ENCODE results near the gene WDR48. TPM values are rescaled to one million over a fixed set of nuclear protein-coding genes. Genes with fewer than 3 reads are reported as not detected.

WDR48 gene
- polyA plus RNA-seq, 1 donor from 2014 or later: 111 TPM

DNA sequence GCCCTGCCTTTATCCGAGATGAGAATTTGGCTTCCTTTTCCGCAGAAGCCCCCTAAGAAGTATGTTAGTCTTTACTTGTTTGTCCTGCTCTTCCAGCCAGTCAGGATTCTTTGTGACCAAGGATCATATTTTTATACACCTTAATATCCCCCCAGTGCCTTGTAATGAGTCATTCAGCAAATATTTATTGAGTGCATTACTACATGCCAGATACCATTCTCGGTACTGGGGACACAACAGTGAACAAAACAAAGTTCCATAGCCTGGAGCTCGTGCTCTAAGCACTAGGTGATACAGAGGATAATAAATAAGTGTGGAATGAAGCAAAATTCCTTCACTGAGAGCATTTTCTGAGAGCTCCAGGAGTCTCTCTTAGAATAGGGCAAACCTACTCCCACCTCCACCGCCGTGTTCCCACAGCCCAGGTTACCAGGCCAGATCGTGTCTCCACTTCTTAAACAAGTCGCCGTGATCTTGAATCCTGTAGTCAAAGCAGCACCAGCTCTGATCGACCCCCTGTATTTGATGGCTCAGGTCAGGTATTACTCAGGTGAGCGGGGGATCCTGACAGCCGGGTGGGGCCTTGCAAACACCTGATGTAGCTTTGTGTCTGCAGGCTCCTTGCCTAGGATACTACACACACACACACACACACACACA lies 74.2 kb downstream of the WDR48 start:
- no peaks in the 10 kb centered on the region for H3K9me3 ChIP-seq (ENCODE audit: low read length)
- H3K27me3 ChIP-seq (ENCODE audit: insufficient read depth, low read depth, low read length): no peaks in the 10 kb centered on the region
- H3K4me3 ChIP-seq (ENCODE audit: low read length): no peak overlapping the region
- H3K9ac ChIP-seq (ENCODE audit: low read length): no peak overlapping the region
- no peak for TF ChIP-seq SMC3 (conservative IDR thresholded peaks at IDR 0.05; ENCODE audit: poor library complexity)
- no peak for TF ChIP-seq POLR2AphosphoS5 (IDR thresholded peaks at IDR 0.05)
- TF ChIP-seq, protein P1, sequence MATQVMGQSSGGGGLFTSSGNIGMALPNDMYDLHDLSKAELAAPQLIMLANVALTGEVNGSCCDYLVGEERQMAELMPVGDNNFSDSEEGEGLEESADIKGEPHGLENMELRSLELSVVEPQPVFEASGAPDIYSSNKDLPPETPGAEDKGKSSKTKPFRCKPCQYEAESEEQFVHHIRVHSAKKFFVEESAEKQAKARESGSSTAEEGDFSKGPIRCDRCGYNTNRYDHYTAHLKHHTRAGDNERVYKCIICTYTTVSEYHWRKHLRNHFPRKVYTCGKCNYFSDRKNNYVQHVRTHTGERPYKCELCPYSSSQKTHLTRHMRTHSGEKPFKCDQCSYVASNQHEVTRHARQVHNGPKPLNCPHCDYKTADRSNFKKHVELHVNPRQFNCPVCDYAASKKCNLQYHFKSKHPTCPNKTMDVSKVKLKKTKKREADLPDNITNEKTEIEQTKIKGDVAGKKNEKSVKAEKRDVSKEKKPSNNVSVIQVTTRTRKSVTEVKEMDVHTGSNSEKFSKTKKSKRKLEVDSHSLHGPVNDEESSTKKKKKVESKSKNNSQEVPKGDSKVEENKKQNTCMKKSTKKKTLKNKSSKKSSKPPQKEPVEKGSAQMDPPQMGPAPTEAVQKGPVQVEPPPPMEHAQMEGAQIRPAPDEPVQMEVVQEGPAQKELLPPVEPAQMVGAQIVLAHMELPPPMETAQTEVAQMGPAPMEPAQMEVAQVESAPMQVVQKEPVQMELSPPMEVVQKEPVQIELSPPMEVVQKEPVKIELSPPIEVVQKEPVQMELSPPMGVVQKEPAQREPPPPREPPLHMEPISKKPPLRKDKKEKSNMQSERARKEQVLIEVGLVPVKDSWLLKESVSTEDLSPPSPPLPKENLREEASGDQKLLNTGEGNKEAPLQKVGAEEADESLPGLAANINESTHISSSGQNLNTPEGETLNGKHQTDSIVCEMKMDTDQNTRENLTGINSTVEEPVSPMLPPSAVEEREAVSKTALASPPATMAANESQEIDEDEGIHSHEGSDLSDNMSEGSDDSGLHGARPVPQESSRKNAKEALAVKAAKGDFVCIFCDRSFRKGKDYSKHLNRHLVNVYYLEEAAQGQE (IDR thresholded peaks at IDR 0.05; ENCODE audit: borderline replicate concordance): no peak
- no peak for TF ChIP-seq RAD21 (conservative IDR thresholded peaks at IDR 0.05)
- no peaks in the 10 kb centered on the region for H3K9me2 ChIP-seq (ENCODE audit: insufficient read depth, low read length)
- no peaks in the 10 kb centered on the region for H4K20me1 ChIP-seq (ENCODE audit: insufficient read depth)
- no peak overlapping the region for H3K27ac ChIP-seq (ENCODE audit: low read length)
- H3K79me2 ChIP-seq (replicated peaks; ENCODE audit: insufficient read depth, low read length): no peaks in the 10 kb centered on the region
- H3K36me3 ChIP-seq (ENCODE audit: insufficient read depth, low read length): no peaks in the 10 kb centered on the region
- H2AFZ ChIP-seq (ENCODE audit: low read depth, low read length): no peak overlapping the region
- H3F3A ChIP-seq (ENCODE audit: insufficient read depth, low read length, poor library complexity, severe bottlenecking): no peaks in the 10 kb centered on the region
- H3K4me2 ChIP-seq (ENCODE audit: low read length): no peak overlapping the region

DNA sequence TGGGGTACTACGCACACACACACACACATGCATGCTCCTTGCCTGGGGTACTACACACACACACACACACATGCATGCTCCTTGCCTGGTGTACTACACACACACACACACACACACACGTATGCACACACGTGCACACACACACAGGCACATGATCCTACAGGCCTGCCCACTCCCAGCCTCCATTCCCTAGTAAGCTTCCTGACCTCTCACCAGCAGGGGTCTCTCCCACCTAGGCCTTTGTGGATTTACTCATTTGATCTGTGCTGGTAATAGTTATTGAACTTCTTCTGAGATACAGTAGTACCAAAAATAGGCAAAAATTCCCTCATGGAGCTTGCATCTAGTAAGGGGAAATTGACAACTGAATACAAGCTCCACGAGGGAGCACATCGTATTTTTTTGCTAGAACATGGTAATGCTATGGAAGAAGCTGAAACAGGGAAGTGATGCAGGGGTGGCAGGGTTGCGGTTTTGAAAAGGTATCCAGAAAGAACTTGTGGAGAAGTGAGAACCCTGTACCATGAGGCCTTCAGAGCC lies 74.8 kb downstream of the WDR48 start:
- H3K9me2 ChIP-seq (ENCODE audit: insufficient read depth, low read length): no peaks in the 10 kb centered on the region
- no peaks in the 10 kb centered on the region for H3F3A ChIP-seq (ENCODE audit: insufficient read depth, low read length, poor library complexity, severe bottlenecking)
- no peaks in the 10 kb centered on the region for H3K36me3 ChIP-seq (ENCODE audit: insufficient read depth, low read length)
- TF ChIP-seq, protein P2, sequence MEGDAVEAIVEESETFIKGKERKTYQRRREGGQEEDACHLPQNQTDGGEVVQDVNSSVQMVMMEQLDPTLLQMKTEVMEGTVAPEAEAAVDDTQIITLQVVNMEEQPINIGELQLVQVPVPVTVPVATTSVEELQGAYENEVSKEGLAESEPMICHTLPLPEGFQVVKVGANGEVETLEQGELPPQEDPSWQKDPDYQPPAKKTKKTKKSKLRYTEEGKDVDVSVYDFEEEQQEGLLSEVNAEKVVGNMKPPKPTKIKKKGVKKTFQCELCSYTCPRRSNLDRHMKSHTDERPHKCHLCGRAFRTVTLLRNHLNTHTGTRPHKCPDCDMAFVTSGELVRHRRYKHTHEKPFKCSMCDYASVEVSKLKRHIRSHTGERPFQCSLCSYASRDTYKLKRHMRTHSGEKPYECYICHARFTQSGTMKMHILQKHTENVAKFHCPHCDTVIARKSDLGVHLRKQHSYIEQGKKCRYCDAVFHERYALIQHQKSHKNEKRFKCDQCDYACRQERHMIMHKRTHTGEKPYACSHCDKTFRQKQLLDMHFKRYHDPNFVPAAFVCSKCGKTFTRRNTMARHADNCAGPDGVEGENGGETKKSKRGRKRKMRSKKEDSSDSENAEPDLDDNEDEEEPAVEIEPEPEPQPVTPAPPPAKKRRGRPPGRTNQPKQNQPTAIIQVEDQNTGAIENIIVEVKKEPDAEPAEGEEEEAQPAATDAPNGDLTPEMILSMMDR (IDR thresholded peaks at IDR 0.05; ENCODE audit: poor library complexity, severe bottlenecking): peak; percentile 58
- TF ChIP-seq MXI1 (conservative IDR thresholded peaks at IDR 0.05; ENCODE audit: poor library complexity, severe bottlenecking) (no peak), TAF1 (IDR thresholded peaks at IDR 0.05; ENCODE audit: low read depth) (no peak), EP300 (conservative IDR thresholded peaks at IDR 0.05; ENCODE audit: poor library complexity, severe bottlenecking) (no peak), RAD21 (conservative IDR thresholded peaks at IDR 0.05) (peak; percentile 66), SMC3 (conservative IDR thresholded peaks at IDR 0.05; ENCODE audit: poor library complexity) (peak; percentile 69)
- TF ChIP-seq, protein P1 (IDR thresholded peaks at IDR 0.05; ENCODE audit: borderline replicate concordance): no peak
- H3K27me3 ChIP-seq (ENCODE audit: insufficient read depth, low read depth, low read length): no peaks in the 10 kb centered on the region
- no peak overlapping the region for H3K9ac ChIP-seq (ENCODE audit: low read length)
- no peak overlapping the region for H2AFZ ChIP-seq (ENCODE audit: low read depth, low read length)
- no peaks in the 10 kb centered on the region for H3K79me2 ChIP-seq (replicated peaks; ENCODE audit: insufficient read depth, low read length)
- no peaks in the 10 kb centered on the region for H4K20me1 ChIP-seq (ENCODE audit: insufficient read depth)
- H3K4me2 ChIP-seq (ENCODE audit: low read length): no peak overlapping the region
- no peaks in the 10 kb centered on the region for H3K9me3 ChIP-seq (ENCODE audit: low read length)
- no peak overlapping the region for H3K4me3 ChIP-seq (ENCODE audit: low read length)
- no peak overlapping the region for H3K27ac ChIP-seq (ENCODE audit: low read length)

Measured in neural cell (in vitro differentiated cells).